Heart right ventricle (tissue), 16 donors: Measurements from ENCODE around the gene SRGAP3. TPM values are rescaled to one million over a fixed set of nuclear protein-coding genes. Genes with fewer than 3 reads are reported as not detected.

ENCODE experiments used
- ATAC-seq, 8 donors: fragments of 200-7000 bp; cut with Tn5 transposase; one replicate each; pipeline ENCODE4 v1.9.1; 2020; ENCODE audit warnings: mild to moderate bottlenecking in 8 of 8, moderate library complexity in 8 of 8, moderate number of reproducible peaks in 1 of 8
- DNase-seq, 2 donors: peaks; one replicate each; pipeline ENCODE4 v3.0.0-alpha.2; 2020
- H3K27ac ChIP-seq, 10 donors: fragments of 200-600 bp; sonication (generic) in 2 of 10; one replicate each; pipeline versions ENCODE4 v1.5.0 to v1.8.0; 2020 to 2022; ENCODE audit warnings: mild to moderate bottlenecking in 3 of 10
- H3K27me3 ChIP-seq, 7 donors: fragments of 200-600 bp; one replicate each; pipeline ENCODE4 v1.8.0; 2021 to 2022; ENCODE audit warnings: mild to moderate bottlenecking in 2 of 7
- H3K36me3 ChIP-seq, 9 donors: fragments of 200-600 bp; sonication (generic) in 1 of 9; one replicate each; pipeline versions ENCODE4 v1.5.0 to v1.8.0; 2020 to 2022; ENCODE audit warnings: mild to moderate bottlenecking in 2 of 9
- H3K4me1 ChIP-seq, 9 donors: fragments of 200-600 bp; sonication (generic) in 1 of 9; one replicate each; pipeline versions ENCODE4 v1.5.0 to v1.8.0; 2020 to 2022; ENCODE audit warnings: mild to moderate bottlenecking in 4 of 9
- H3K4me3 ChIP-seq, 10 donors: fragments of 200-600 bp; sonication (generic) in 2 of 10; one replicate each; pipeline versions ENCODE4 v1.5.0 to v1.8.0; 2020 to 2022; ENCODE audit warnings: mild to moderate bottlenecking in 7 of 10, moderate library complexity in 2 of 10
- H3K9me3 ChIP-seq, 11 donors: fragments of 200-600 bp in 10 of 11; sonication (generic) in 2 of 11; one replicate each; pipeline versions ENCODE4 v1.5.0 to v1.8.0; 2013 to 2022; ENCODE audit warnings: mild to moderate bottlenecking in 2 of 11, control low read depth in 1 of 11, moderate library complexity in 1 of 11
- CTCF ChIP-seq, 9 donors: fragments of 200-600 bp; sonication (generic) in 2 of 9; IDR thresholded peaks; one replicate each; pipeline versions ENCODE4 v1.5.0 to v1.8.0; 2021 to 2022; ENCODE audit warnings: antibody characterized with exemption in 9 of 9, mild to moderate bottlenecking in 5 of 9, moderate library complexity in 1 of 9
- WGBS, 2 donors: extraction: QIAGEN DNeasy Blood & Tissue Kit; methylation state at CpG; one replicate each; pipeline ENCODE4 v1.1.7; 2013; ENCODE audit warnings: inconsistent platforms in 1 of 2; 5-methylcytosine and 5-hydroxymethylcytosine counted together
- intact Hi-C, 10 donors: fragments of 100-400 bp; cut with DNase I; formaldehyde crosslinking; loops; one replicate each; pipeline versions ENCODE4 v1.11.1 to v1.14.2; 2022
- polyA plus RNA-seq, 2 donors: library from polyadenylated mRNA; stranded (reverse); fragments of 200-250 nt; gene quantifications; one replicate each; pipeline ENCODE4 v1.2.3, GENCODE V29; 2013
- total RNA-seq, 10 donors: library from RNA; stranded (reverse); fragmentation: NEBNext Ultra II Directional in 3 of 10; extraction: Animal tissue kit (Norgen Biotek cat#: 25700) in 3 of 10; gene quantifications; one replicate each; pipeline versions ENCODE4 v1.2.1 to v1.2.4, GENCODE V29; 2021 to 2023
- donor health status: Arrhythmogenic right ventricular cardiomyopathy.
- donor health status: ischemic (EF 13 %, LVEDD 7.1; RV severe dilation, severe dysfunction).
- donor health status: healthy with polysubstance abuse.
- donor health status: DM: no; HTN: yes; CAD: no.
- donor health status: DM: no; HTN: no; CAD: no.
- donor health status: ischemic (EF 25% LVEDD 6.9; RV normal size, moderate dysfunction).
- donor health status: ischemic (EF 25% LVEDD 5.7; RV mildly dilated, moderate dysfunction).
- donor health status: healthy.
- donor health status: DM: yes; HTN: yes; CAD: no.
- donor health status: Ischemic cardiomyopathy.
- donor health status: ischemic (EF 35%, LVEDD 5.7; RV mildly dilated, moderate dysfunction).
- donor health status: nonischemic (EF 11% LVEDD 7.7; RV severe dilation, severe dysfunction).
- donor health status: DM: yes; HTN: yes; CAD: no.
- donor health status: PGD.
- donor health status: ischemic (EF 29% LVEDD 5.4; RV normal size, mild dysfunction).
- donor health status: nonischemic (EF 23%, LVEDD 6.1; RV moderate dilation, normal function).

SRGAP3 gene
- total and polyA plus RNA-seq, 12 donors, result 0.67 to 16.1 (median 10.6) TPM

- Histone ChIP-seq H3K36me3 (peaks cover 0 to 7% (median 0%) of the 10 kb centered on the region in 9 donors), H3K9me3 (no peaks in the 10 kb centered on the region), H3K4me1 (peaks cover 0 to 4% (median 0%) of the 10 kb centered on the region in 9 donors), H3K4me3 (no peak overlapping the region), H3K27ac (no peak overlapping the region), H3K27me3 (no peaks in the 10 kb centered on the region)
- intact Hi-C loops, result no loop called here
- TF ChIP-seq CTCF (IDR thresholded peaks at IDR 0.05), result no peak
- WGBS, 2 donors, result 65 to 68% methylated on average over 12 of the region's 12 CpGs
- DNase-seq (no peak), ATAC-seq (peak in 1 of 8 donors; percentile 35)
Observed at GRCh38 chr3:9102240-9102981, 147.0 kb downstream of the SRGAP3 start.

- no peaks in the 10 kb centered on the region for H3K27me3 ChIP-seq
- 63 to 67% methylated on average over 12 of the region's 12 CpGs for WGBS, 2 donors
- H3K4me1 ChIP-seq, result peaks cover 0 to 4% (median 0%) of the 10 kb centered on the region in 9 donors
- ATAC-seq (no peak), DNase-seq (no peak)
- intact Hi-C loops, result no loop called here
- H3K9me3 ChIP-seq, result no peaks in the 10 kb centered on the region
- H3K27ac ChIP-seq, result no peak overlapping the region
- H3K36me3 ChIP-seq, result peaks cover 0 to 7% (median 0%) of the 10 kb centered on the region in 9 donors
- no peak for TF ChIP-seq CTCF (IDR thresholded peaks at IDR 0.05)
- H3K4me3 ChIP-seq, result no peak overlapping the region
Observed at GRCh38 chr3:9101286-9101685, 148.2 kb downstream of the SRGAP3 start.

- no peak for TF ChIP-seq CTCF (IDR thresholded peaks at IDR 0.05)
- Histone ChIP-seq H3K27ac (no peak overlapping the region), H3K4me3 (no peak overlapping the region), H3K9me3 (no peaks in the 10 kb centered on the region), H3K4me1 (peaks cover 0 to 4% (median 0%) of the 10 kb centered on the region in 9 donors), H3K27me3 (no peaks in the 10 kb centered on the region), H3K36me3 (peaks cover 0 to 7% (median 0%) of the 10 kb centered on the region in 9 donors)
- no peak for DNase-seq
- intact Hi-C loops, result no loop called here
- WGBS, 2 donors, result 82 to 90% methylated on average over 5 of the region's 5 CpGs
- no peak for ATAC-seq
Observed at GRCh38 chr3:9100513-9100894, 148.9 kb downstream of the SRGAP3 start.

GRCh38 chr3:9099702-9100512 lies 149.5 kb downstream of the SRGAP3 start:
- Histone ChIP-seq H3K4me3 (no peak overlapping the region), H3K36me3 (peaks cover 0 to 7% (median 0%) of the 10 kb centered on the region in 9 donors), H3K27me3 (no peaks in the 10 kb centered on the region), H3K4me1 (peaks cover 0 to 4% (median 0%) of the 10 kb centered on the region in 9 donors), H3K27ac (no peak overlapping the region), H3K9me3 (no peaks in the 10 kb centered on the region)
- DNase-seq (no peak), ATAC-seq (no peak)
- intact Hi-C loops, result no loop called here
- 90 to 93% methylated on average over 12 of the region's 12 CpGs for WGBS, 2 donors
- TF ChIP-seq CTCF (IDR thresholded peaks at IDR 0.05), result no peak
